GM12872 (cell line): ENCODE data around the gene ALKBH2.

Experiments used
- TF ChIP-seq, protein P1 (sequence below): IDR thresholded peaks from 3 replicates; pipeline ENCODE4 v1.5.1; 2011; ENCODE audit warnings: low read depth, mild to moderate bottlenecking, low read length, moderate library complexity; ENCODE audit not compliant: insufficient read depth

Gene ALKBH2

GRCh38 chr12:109121346-109121880, 28.1 kb upstream of the ALKBH2 start:
- TF ChIP-seq, protein P1, sequence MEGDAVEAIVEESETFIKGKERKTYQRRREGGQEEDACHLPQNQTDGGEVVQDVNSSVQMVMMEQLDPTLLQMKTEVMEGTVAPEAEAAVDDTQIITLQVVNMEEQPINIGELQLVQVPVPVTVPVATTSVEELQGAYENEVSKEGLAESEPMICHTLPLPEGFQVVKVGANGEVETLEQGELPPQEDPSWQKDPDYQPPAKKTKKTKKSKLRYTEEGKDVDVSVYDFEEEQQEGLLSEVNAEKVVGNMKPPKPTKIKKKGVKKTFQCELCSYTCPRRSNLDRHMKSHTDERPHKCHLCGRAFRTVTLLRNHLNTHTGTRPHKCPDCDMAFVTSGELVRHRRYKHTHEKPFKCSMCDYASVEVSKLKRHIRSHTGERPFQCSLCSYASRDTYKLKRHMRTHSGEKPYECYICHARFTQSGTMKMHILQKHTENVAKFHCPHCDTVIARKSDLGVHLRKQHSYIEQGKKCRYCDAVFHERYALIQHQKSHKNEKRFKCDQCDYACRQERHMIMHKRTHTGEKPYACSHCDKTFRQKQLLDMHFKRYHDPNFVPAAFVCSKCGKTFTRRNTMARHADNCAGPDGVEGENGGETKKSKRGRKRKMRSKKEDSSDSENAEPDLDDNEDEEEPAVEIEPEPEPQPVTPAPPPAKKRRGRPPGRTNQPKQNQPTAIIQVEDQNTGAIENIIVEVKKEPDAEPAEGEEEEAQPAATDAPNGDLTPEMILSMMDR = no peak

- TF ChIP-seq, protein P1 = no peak
Observed at GRCh38 chr12:109120557-109120956, 27.3 kb upstream of the ALKBH2 start.

- TF ChIP-seq, protein P1 = no peak
Observed at GRCh38 chr12:109120095-109120494, 26.8 kb upstream of the ALKBH2 start.

GRCh38 chr12:109116611-109116949, 23.3 kb upstream of the ALKBH2 start:
- TF ChIP-seq, protein P1 = no peak

DNA sequence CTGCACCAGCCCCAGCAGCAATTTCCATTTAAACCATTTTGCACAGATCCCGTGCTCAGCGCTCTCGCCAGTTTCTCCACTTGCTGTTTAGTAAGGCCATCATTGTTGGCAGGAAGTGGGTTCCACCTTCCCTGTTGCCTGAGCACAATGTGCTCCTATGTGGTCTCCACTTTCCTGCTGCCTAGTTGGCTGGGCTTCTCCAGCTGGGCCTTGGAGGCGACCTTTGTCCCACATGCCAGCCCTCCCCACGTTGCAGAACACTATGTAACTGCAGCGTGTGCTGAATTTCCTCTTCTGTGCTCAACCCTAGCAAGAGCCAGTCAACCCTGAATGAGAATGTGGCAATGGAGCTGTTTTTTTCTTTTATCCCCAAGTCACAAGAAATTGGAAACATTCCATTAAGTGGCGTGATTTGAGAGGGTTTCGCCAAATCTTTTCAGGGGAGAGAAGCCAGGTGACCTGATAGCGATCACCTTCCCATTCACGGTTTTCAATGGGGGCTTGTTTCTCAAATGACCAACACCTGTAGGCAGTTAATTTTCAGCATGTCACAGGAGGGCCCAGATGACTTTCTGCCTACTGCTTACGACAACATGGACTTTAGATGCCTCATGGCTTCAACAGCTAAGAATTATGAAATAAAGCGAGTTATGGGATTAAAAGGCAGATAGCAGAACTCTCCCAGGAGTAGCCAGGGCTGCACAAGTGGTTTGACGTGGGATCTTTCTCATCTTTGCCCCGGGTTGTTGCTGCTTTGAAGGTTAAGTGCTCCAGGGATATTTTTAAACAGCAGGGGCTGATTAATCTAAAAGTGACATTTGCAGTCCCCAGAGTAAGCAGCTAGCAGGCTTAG, 22.7 kb upstream of the ALKBH2 start, which contains the start of gene ACACB:
ACACB (plus strand) TSS at position 830 of the 853 bp plus-strand sequence. CDS start 22,819 bp downstream, outside the sequence.
- TF ChIP-seq, protein P1 = no peak

DNA sequence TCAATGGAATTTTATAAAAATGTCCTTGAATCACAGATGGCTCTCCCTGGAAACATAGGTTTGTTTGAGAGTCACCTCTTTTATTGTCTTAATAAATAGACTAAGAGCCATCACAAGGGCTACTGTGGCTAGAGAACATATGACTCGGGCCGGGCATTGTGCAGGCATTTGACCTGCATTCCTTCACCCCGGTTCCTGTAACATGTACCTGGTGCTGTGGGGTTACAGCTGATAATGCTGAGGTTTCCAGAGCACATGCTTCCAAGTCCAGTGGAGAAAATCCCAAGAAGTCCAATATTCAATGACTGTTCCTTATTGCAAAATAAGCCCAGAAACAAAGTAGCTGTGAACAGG, 22.1 kb upstream of the ALKBH2 start:
- TF ChIP-seq, protein P1 = no peak

GRCh38 chr12:109114644-109115043, 21.4 kb upstream of the ALKBH2 start:
- TF ChIP-seq, protein P1 = no peak
